Left lobe of liver (tissue), 2 donors: ENCODE results near the gene PIGN. TPM values are rescaled to one million over a fixed set of nuclear protein-coding genes. Genes with fewer than 3 reads are reported as not detected.

Source experiments
- ATAC-seq: fragments of 200-7000 bp; cut with Tn5 transposase; one replicate; pipeline ENCODE4 v1.9.1; 2020; ENCODE audit warnings: mild to moderate bottlenecking, moderate library complexity
- DNase-seq: peaks from one replicate; pipeline ENCODE4 v3.0.0-alpha.2; 2020; ENCODE audit warnings: low spot score
- total RNA-seq: library from RNA; stranded (reverse); gene quantifications from one replicate; pipeline ENCODE4 v1.2.1, GENCODE V29; 2021
- donor health status: DM: no; HTN: no; CAD: no; lungs with moderate emphysema.
- donor health status: DM: no; HTN: yes; CAD: no.

The PIGN gene
- total RNA-seq, 1 donor from 2014 or later, result 13.5 TPM

GRCh38 chr18:62018759-62019041, 168.2 kb downstream of the PIGN start:
- ATAC-seq, result no peak

GRCh38 chr18:62018034-62018758, 168.7 kb downstream of the PIGN start:
- DNase-seq, result no peak
- peak; percentile 39 for ATAC-seq

More at GRCh38 chr18:62018759-62019041, 168.2 kb downstream of the PIGN start:
- DNase-seq, result no peak

GRCh38 chr18:62017618-62018017, 169.2 kb downstream of the PIGN start:
- ATAC-seq (no peak), DNase-seq (no peak)

GRCh38 chr18:62011416-62011815, 175.4 kb downstream of the PIGN start:
- DNase-seq (no peak), ATAC-seq (no peak)

- DNase-seq (no peak), ATAC-seq (no peak)
Observed at GRCh38 chr18:62009521-62009920, 177.3 kb downstream of the PIGN start.

- no peak for DNase-seq
- no peak for ATAC-seq
Observed at GRCh38 chr18:62001396-62001795, 185.5 kb downstream of the PIGN start.

GRCh38 chr18:61998957-61999356, 187.9 kb downstream of the PIGN start:
- DNase-seq (no peak), ATAC-seq (no peak)

GRCh38 chr18:61998335-61998734, 188.5 kb downstream of the PIGN start:
- peak; percentile 58 for ATAC-seq

GRCh38 chr18:61995618-61996017, 191.2 kb downstream of the PIGN start:
- ATAC-seq, result no peak
- DNase-seq, result no peak

More at GRCh38 chr18:61998335-61998734, 188.5 kb downstream of the PIGN start:
- no peak for DNase-seq

- no peak for DNase-seq
- ATAC-seq, result no peak
Observed at GRCh38 chr18:61993831-61994230, 193.0 kb downstream of the PIGN start.

- ATAC-seq (peak; percentile 76), DNase-seq (no peak)
Observed at GRCh38 chr18:61992923-61993322, 193.9 kb downstream of the PIGN start.

- ATAC-seq, result no peak
- no peak for DNase-seq
Observed at GRCh38 chr18:61992285-61992684, 194.6 kb downstream of the PIGN start.

- ATAC-seq (no peak), DNase-seq (no peak)
Observed at GRCh38 chr18:61991836-61992235, 195.0 kb downstream of the PIGN start.

GRCh38 chr18:61991201-61991600, 195.7 kb downstream of the PIGN start:
- ATAC-seq (no peak), DNase-seq (no peak)

Other genes starting within 250 kb of the PIGN start
- 11.1 TPM for gene RELCH, start 199 bp upstream of the PIGN start, total RNA-seq
- gene TNFRSF11A, start 138.3 kb upstream of the PIGN start, total RNA-seq, result 1.1 TPM